ENCODE results near the gene COG2. TPM values are rescaled to one million over a fixed set of nuclear protein-coding genes. Genes with fewer than 3 reads are reported as not detected.
A peak's percentile ranks its signal among the peaks of the same experiment; 100 is the strongest.

COG2 gene
- total and polyA plus RNA-seq, 2 of the 13 experiments (the other 11 are each of a cell fraction or from before 2014, with no cell fraction given): 16.8 to 36.3 TPM

GRCh38 chr1:230708631-230709580 lies 66.6 kb downstream of the COG2 start (continued):
- TF ChIP-seq ZNF589 (CRISPR knock-in tag; conservative IDR thresholded peaks at IDR 0.05) (peak; percentile 86), ZNF296 (CRISPR knock-in tag; conservative IDR thresholded peaks at IDR 0.05) (peak; percentile 87; the same call in 1 of the 2 replicates), NONO (IDR thresholded peaks at IDR 0.05) (no peak), NONO (CRISPR knock-in tag; conservative IDR thresholded peaks at IDR 0.05) (peak; percentile 96), IRF9 (CRISPR knock-in tag; IDR thresholded peaks at IDR 0.05; ENCODE audit: borderline replicate concordance) (peak; percentile 89), MED8 (CRISPR knock-in tag; IDR thresholded peaks at IDR 0.05; ENCODE audit: insufficient replicate concordance) (peak; percentile 86), ZNF18 (CRISPR knock-in tag; IDR thresholded peaks at IDR 0.05; ENCODE audit: insufficient replicate concordance) (peak; percentile 54), PCBP2 (optimal IDR thresholded peaks at IDR 0.05; ENCODE audit: low read depth, low read length, poor library complexity, severe bottlenecking) (no peak), U2AF1 (optimal IDR thresholded peaks at IDR 0.05; ENCODE audit: low read depth, low read length) (no peak), STAG1 (CRISPR knock-in tag; IDR thresholded peaks at IDR 0.05) (peak; percentile 22; the same call in 1 of the 2 replicates), MTF1 (CRISPR knock-in tag; IDR thresholded peaks at IDR 0.05) (peak; percentile 99), ZBTB38 (CRISPR knock-in tag; IDR thresholded peaks at IDR 0.05) (peak; percentile 91), MAZ (IDR thresholded peaks at IDR 0.05; ENCODE audit: borderline replicate concordance, low read depth, low read length) (peak; percentile 48; the same call in 1 of the 2 replicates), MAZ (CRISPR knock-in tag; IDR thresholded peaks at IDR 0.05; ENCODE audit: low read depth) (peak; percentile 82), FOXO1 (CRISPR knock-in tag; IDR thresholded peaks at IDR 0.05) (peak; percentile 76; the same call in 1 of the 2 replicates), ZSCAN31 (CRISPR knock-in tag; IDR thresholded peaks at IDR 0.05; ENCODE audit: low read depth) (peak; percentile 81), ZNF512B (CRISPR knock-in tag; IDR thresholded peaks at IDR 0.05; ENCODE audit: borderline replicate concordance) (0 out of 2 replicates have a peak, but pooled peaks have one; percentile 14), JUND (CRISPR knock-in tag; IDR thresholded peaks at IDR 0.05) (peak; percentile 85; the same call in 1 of the 2 replicates), YY1 (IDR thresholded peaks at IDR 0.05; ENCODE audit: insufficient read depth, insufficient replicate concordance, low read depth, low read length) (peak; percentile 66), CBFB (CRISPR knock-in tag; IDR thresholded peaks at IDR 0.05) (peak; percentile 83), ZBTB25 (CRISPR knock-in tag; IDR thresholded peaks at IDR 0.05) (peak; percentile 77; the same call in 1 of the 2 replicates), KDM2A (CRISPR knock-in tag; IDR thresholded peaks at IDR 0.05; ENCODE audit: borderline replicate concordance, low read depth) (peak; percentile 83)
